GM18505 (cell line): Measurements from ENCODE around the gene INPP5K.
"Not testable (repeated sequence)": the region's sequence is repeated elsewhere in the genome, so short reads cannot be mapped to it uniquely, and the experiment has no call there.

Experiments used
- ATAC-seq: cut with Tn5 transposase; IDR thresholded peaks from one replicate; pipeline ENCODE4 v1.9.1; 2021; ENCODE audit not compliant: unreplicated experiment
- POLR2A ChIP-seq: IDR thresholded peaks from 4 replicates; pipeline ENCODE4 v1.6.1; 2011; ENCODE audit warnings: borderline replicate concordance; ENCODE audit not compliant: insufficient read depth, insufficient read length; ENCODE audit errors: extremely low read depth

INPP5K gene

GRCh38 chr17:1522626-1523025 is 6.2 kb upstream of the INPP5K start:
- TF ChIP-seq POLR2A, result no peak
- ATAC-seq, result no peak

GRCh38 chr17:1521086-1521640 is 4.8 kb upstream of the INPP5K start:
- no peak for TF ChIP-seq POLR2A
- ATAC-seq, result no peak

- no peak for TF ChIP-seq POLR2A
- ATAC-seq, result no peak
These were observed 3.3 kb upstream of the INPP5K start for GRCh38 chr17:1519678-1520077.

- ATAC-seq, result no peak
- TF ChIP-seq POLR2A, result no peak
These were observed 2.0 kb upstream of the INPP5K start for GRCh38 chr17:1518410-1518809.

- no peak for ATAC-seq
These were observed 598 bp downstream of the INPP5K start for GRCh38 chr17:1515640-1516387.

GRCh38 chr17:1512351-1512750 is 4.1 kb downstream of the INPP5K start:
- ATAC-seq, result no peak
- TF ChIP-seq POLR2A, result no peak

More at GRCh38 chr17:1515640-1516387, 598 bp downstream of the INPP5K start:
- no peak for TF ChIP-seq POLR2A

- no peak for ATAC-seq
- TF ChIP-seq POLR2A, result no peak
These were observed 4.6 kb downstream of the INPP5K start for GRCh38 chr17:1511756-1512321.

GRCh38 chr17:1511290-1511689 is 5.1 kb downstream of the INPP5K start:
- ATAC-seq, result no peak
- no peak for TF ChIP-seq POLR2A

- no peak for TF ChIP-seq POLR2A
- ATAC-seq, result no peak
These were observed 7.0 kb downstream of the INPP5K start for GRCh38 chr17:1509290-1509881.

GRCh38 chr17:1508709-1509108 is 7.7 kb downstream of the INPP5K start:
- not testable (repeated sequence) for ATAC-seq

GRCh38 chr17:1506649-1507267 is 9.7 kb downstream of the INPP5K start:
- no peak for TF ChIP-seq POLR2A
- no peak for ATAC-seq

GRCh38 chr17:1505586-1505985 is 10.8 kb downstream of the INPP5K start:
- no peak for ATAC-seq
- TF ChIP-seq POLR2A, result no peak

GRCh38 chr17:1504866-1505265 is 11.5 kb downstream of the INPP5K start:
- no peak for TF ChIP-seq POLR2A

More at GRCh38 chr17:1504866-1505265, 11.5 kb downstream of the INPP5K start:
- ATAC-seq, result no peak
